Measurements from ENCODE around the gene TTLL11.

The TTLL11 gene

GRCh38 chr9:121817476-121817875 lies 275.6 kb downstream of the TTLL11 start:
- Histone ChIP-seq H3K27ac (ENCODE audit: low read depth, low read length) (no peak overlapping the region), H2AK5ac (ENCODE audit: low read length) (no peak overlapping the region), H3K18ac (ENCODE audit: low read length) (no peak overlapping the region), H4K5ac (ENCODE audit: low read length) (no peak overlapping the region), H3K4ac (ENCODE audit: low read depth, low read length) (no peak overlapping the region), H3K9ac (ENCODE audit: low read length) (no peak overlapping the region), H3K36me3 (ENCODE audit: control insufficient read depth, insufficient read depth, low read length) (no peaks in the 10 kb centered on the region), H3K79me2 (ENCODE audit: control insufficient read depth, insufficient read depth, low read length) (no peaks in the 10 kb centered on the region), H4K8ac (ENCODE audit: low read depth, low read length) (no peak overlapping the region), H2BK5ac (ENCODE audit: low read length) (no peak overlapping the region), H3K4me3 (ENCODE audit: low read length) (no peak overlapping the region), H3K4me1 (ENCODE audit: control insufficient read depth, low read depth, low read length) (peaks cover 16% of the 10 kb centered on the region), H3K23ac (ENCODE audit: low read length) (no peak overlapping the region), H3K4me2 (ENCODE audit: low read length) (no peak overlapping the region), H2BK120ac (ENCODE audit: low read depth, low read length) (no peak overlapping the region), H3K79me1 (ENCODE audit: low read length) (no peaks in the 10 kb centered on the region), H3K56ac (ENCODE audit: low read length) (no peak overlapping the region), H2BK15ac (replicated peaks; ENCODE audit: low read depth) (no peak overlapping the region), H3K27me3 (ENCODE audit: insufficient read depth, low read length, poor library complexity) (no peaks in the 10 kb centered on the region)
- WGBS (ENCODE audit: extremely low coverage, insufficient coverage, low lambda C conversion rate), result no CpG with 5 or more reads among the region's 9 CpGs
- DNase-seq, result no peak

- H2BK120ac ChIP-seq (ENCODE audit: low read depth, low read length), result no peak overlapping the region
- H2BK15ac ChIP-seq (replicated peaks; ENCODE audit: low read depth), result no peak overlapping the region
- no peak overlapping the region for H4K5ac ChIP-seq (ENCODE audit: low read length)
- no peak overlapping the region for H3K4me3 ChIP-seq (ENCODE audit: low read length)
- no peak overlapping the region for H3K27ac ChIP-seq (ENCODE audit: low read depth, low read length)
- no peak overlapping the region for H3K56ac ChIP-seq (ENCODE audit: low read length)
- H3K4me2 ChIP-seq (ENCODE audit: low read length), result no peak overlapping the region
- H3K4me1 ChIP-seq (ENCODE audit: control insufficient read depth, low read depth, low read length), result peaks cover 16% of the 10 kb centered on the region
- no CpG with 5 or more reads among the region's 12 CpGs for WGBS (ENCODE audit: extremely low coverage, insufficient coverage, low lambda C conversion rate)
- no peak overlapping the region for H3K9ac ChIP-seq (ENCODE audit: low read length)
- H3K79me2 ChIP-seq (ENCODE audit: control insufficient read depth, insufficient read depth, low read length), result no peaks in the 10 kb centered on the region
- no peak overlapping the region for H2BK5ac ChIP-seq (ENCODE audit: low read length)
- H3K79me1 ChIP-seq (ENCODE audit: low read length), result no peaks in the 10 kb centered on the region
- no peak overlapping the region for H3K23ac ChIP-seq (ENCODE audit: low read length)
- no peak overlapping the region for H2AK5ac ChIP-seq (ENCODE audit: low read length)
- H3K4ac ChIP-seq (ENCODE audit: low read depth, low read length), result no peak overlapping the region
- H4K8ac ChIP-seq (ENCODE audit: low read depth, low read length), result no peak overlapping the region
- no peak overlapping the region for H3K18ac ChIP-seq (ENCODE audit: low read length)
- H3K27me3 ChIP-seq (ENCODE audit: insufficient read depth, low read length, poor library complexity), result no peaks in the 10 kb centered on the region
- no peaks in the 10 kb centered on the region for H3K36me3 ChIP-seq (ENCODE audit: control insufficient read depth, insufficient read depth, low read length)
- no peak for DNase-seq
These were observed 276.2 kb downstream of the TTLL11 start for GRCh38 chr9:121816845-121817450.

GRCh38 chr9:121816449-121816817 lies 276.7 kb downstream of the TTLL11 start:
- no peak overlapping the region for H3K23ac ChIP-seq (ENCODE audit: low read length)
- no peak overlapping the region for H3K4ac ChIP-seq (ENCODE audit: low read depth, low read length)
- no peak for DNase-seq
- H4K8ac ChIP-seq (ENCODE audit: low read depth, low read length), result no peak overlapping the region
- H3K79me1 ChIP-seq (ENCODE audit: low read length), result no peaks in the 10 kb centered on the region
- no peaks in the 10 kb centered on the region for H3K79me2 ChIP-seq (ENCODE audit: control insufficient read depth, insufficient read depth, low read length)
- no peaks in the 10 kb centered on the region for H3K27me3 ChIP-seq (ENCODE audit: insufficient read depth, low read length, poor library complexity)
- no peak overlapping the region for H3K56ac ChIP-seq (ENCODE audit: low read length)
- no peak overlapping the region for H3K4me3 ChIP-seq (ENCODE audit: low read length)
- no peak overlapping the region for H3K4me2 ChIP-seq (ENCODE audit: low read length)
- no CpG with 5 or more reads among the region's 23 CpGs for WGBS (ENCODE audit: extremely low coverage, insufficient coverage, low lambda C conversion rate)
- H3K18ac ChIP-seq (ENCODE audit: low read length), result no peak overlapping the region
- H3K27ac ChIP-seq (ENCODE audit: low read depth, low read length), result no peak overlapping the region
- H3K4me1 ChIP-seq (ENCODE audit: control insufficient read depth, low read depth, low read length), result peaks cover 16% of the 10 kb centered on the region
- H2BK15ac ChIP-seq (replicated peaks; ENCODE audit: low read depth), result no peak overlapping the region
- no peak overlapping the region for H4K5ac ChIP-seq (ENCODE audit: low read length)
- H2BK120ac ChIP-seq (ENCODE audit: low read depth, low read length), result no peak overlapping the region
- H2AK5ac ChIP-seq (ENCODE audit: low read length), result no peak overlapping the region
- H3K9ac ChIP-seq (ENCODE audit: low read length), result no peak overlapping the region
- no peak overlapping the region for H2BK5ac ChIP-seq (ENCODE audit: low read length)
- no peaks in the 10 kb centered on the region for H3K36me3 ChIP-seq (ENCODE audit: control insufficient read depth, insufficient read depth, low read length)

- Histone ChIP-seq H3K4me3 (ENCODE audit: low read length) (no peak overlapping the region), H4K5ac (ENCODE audit: low read length) (no peak overlapping the region), H3K4me2 (ENCODE audit: low read length) (no peak overlapping the region), H3K36me3 (ENCODE audit: control insufficient read depth, insufficient read depth, low read length) (no peaks in the 10 kb centered on the region), H3K79me2 (ENCODE audit: control insufficient read depth, insufficient read depth, low read length) (no peaks in the 10 kb centered on the region), H3K27me3 (ENCODE audit: insufficient read depth, low read length, poor library complexity) (no peaks in the 10 kb centered on the region), H2BK120ac (ENCODE audit: low read depth, low read length) (no peak overlapping the region), H3K56ac (ENCODE audit: low read length) (no peak overlapping the region), H3K27ac (ENCODE audit: low read depth, low read length) (no peak overlapping the region), H2AK5ac (ENCODE audit: low read length) (no peak overlapping the region), H3K23ac (ENCODE audit: low read length) (no peak overlapping the region), H3K18ac (ENCODE audit: low read length) (no peak overlapping the region), H2BK5ac (ENCODE audit: low read length) (no peak overlapping the region), H4K8ac (ENCODE audit: low read depth, low read length) (no peak overlapping the region), H3K4me1 (ENCODE audit: control insufficient read depth, low read depth, low read length) (peaks cover 16% of the 10 kb centered on the region), H3K9ac (ENCODE audit: low read length) (no peak overlapping the region), H3K4ac (ENCODE audit: low read depth, low read length) (no peak overlapping the region), H2BK15ac (replicated peaks; ENCODE audit: low read depth) (no peak overlapping the region), H3K79me1 (ENCODE audit: low read length) (no peaks in the 10 kb centered on the region)
- DNase-seq, result no peak
- WGBS (ENCODE audit: extremely low coverage, insufficient coverage, low lambda C conversion rate), result no CpG with 5 or more reads among the region's 31 CpGs
These were observed 277.3 kb downstream of the TTLL11 start for GRCh38 chr9:121815546-121816448.

GRCh38 chr9:121815084-121815483 lies 278.0 kb downstream of the TTLL11 start:
- no peaks in the 10 kb centered on the region for H3K79me1 ChIP-seq (ENCODE audit: low read length)
- no peak overlapping the region for H3K56ac ChIP-seq (ENCODE audit: low read length)
- no peak overlapping the region for H2AK5ac ChIP-seq (ENCODE audit: low read length)
- H2BK5ac ChIP-seq (ENCODE audit: low read length), result no peak overlapping the region
- H3K36me3 ChIP-seq (ENCODE audit: control insufficient read depth, insufficient read depth, low read length), result no peaks in the 10 kb centered on the region
- H4K5ac ChIP-seq (ENCODE audit: low read length), result no peak overlapping the region
- no peak overlapping the region for H2BK120ac ChIP-seq (ENCODE audit: low read depth, low read length)
- H3K4me3 ChIP-seq (ENCODE audit: low read length), result no peak overlapping the region
- H3K9ac ChIP-seq (ENCODE audit: low read length), result no peak overlapping the region
- H2BK15ac ChIP-seq (replicated peaks; ENCODE audit: low read depth), result no peak overlapping the region
- H3K79me2 ChIP-seq (ENCODE audit: control insufficient read depth, insufficient read depth, low read length), result no peaks in the 10 kb centered on the region
- no peak overlapping the region for H4K8ac ChIP-seq (ENCODE audit: low read depth, low read length)
- H3K27me3 ChIP-seq (ENCODE audit: insufficient read depth, low read length, poor library complexity), result no peaks in the 10 kb centered on the region
- no peak overlapping the region for H3K4ac ChIP-seq (ENCODE audit: low read depth, low read length)
- H3K27ac ChIP-seq (ENCODE audit: low read depth, low read length), result no peak overlapping the region
- no peak overlapping the region for H3K18ac ChIP-seq (ENCODE audit: low read length)
- H3K23ac ChIP-seq (ENCODE audit: low read length), result no peak overlapping the region
- WGBS (ENCODE audit: extremely low coverage, insufficient coverage, low lambda C conversion rate), result no CpG with 5 or more reads among the region's 6 CpGs
- no peak overlapping the region for H3K4me2 ChIP-seq (ENCODE audit: low read length)
- DNase-seq, result no peak
- H3K4me1 ChIP-seq (ENCODE audit: control insufficient read depth, low read depth, low read length), result peaks cover 11% of the 10 kb centered on the region
